Measurements from ENCODE around the gene PTPRN2. TPM values are rescaled to one million over a fixed set of nuclear protein-coding genes. Genes with fewer than 3 reads are reported as not detected.

The PTPRN2 gene
- total and polyA plus RNA-seq, 2 of the 8 experiments (the other 6 are each of a cell fraction or from before 2014, with no cell fraction given): 2.6 to 4.5 TPM

DNA sequence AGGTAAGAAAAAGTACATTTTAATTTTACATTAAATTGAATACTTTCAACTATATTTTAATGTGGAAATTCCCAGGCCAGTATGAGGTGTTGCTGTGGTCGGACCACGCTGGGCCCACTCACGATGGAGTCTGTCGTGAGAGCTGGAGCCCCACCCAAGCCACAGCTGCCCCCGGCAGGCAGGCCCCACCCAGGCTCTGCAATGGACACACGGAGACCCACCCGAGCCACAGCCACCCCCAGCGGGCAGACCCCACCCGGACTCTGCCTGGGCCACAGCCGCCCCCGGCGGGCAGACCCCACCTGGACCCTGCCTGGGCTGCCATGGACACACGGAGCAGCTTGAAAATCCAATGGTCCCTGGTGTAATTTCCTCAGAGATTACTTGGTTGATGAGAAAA, 141.3 kb downstream of the PTPRN2 start:
- FAIRE-seq (no peak), DNase-seq (ENCODE audit: low read depth in 1 of 2, low spot score in 2 of 2) (no peak)
- Histone ChIP-seq H2AK5ac (ENCODE audit: low read depth, low read length) (no peak overlapping the region), H4K91ac (replicated peaks; ENCODE audit: insufficient read length, low read length) (no peak overlapping the region), H2BK5ac (ENCODE audit: low read depth, low read length) (no peak overlapping the region), H4K8ac (ENCODE audit: extremely low read depth, insufficient read depth, low read length) (no peak overlapping the region), H3K9ac (replicated peaks in 1 of 4; ENCODE audit: extremely low read depth in 1 of 4, low read depth in 3 of 4, low read length in 3 of 4) (no peak overlapping the region), H3K18ac (ENCODE audit: extremely low read depth, low read length) (no peak overlapping the region), H3K4me3 (ENCODE audit: extremely low read depth in 1 of 4, insufficient read depth in 2 of 4, low read depth in 3 of 4, low read length in 4 of 4) (no peak overlapping the region), H2BK15ac (ENCODE audit: low read length) (no peak overlapping the region), H3K27me3 (replicated peaks in 1 of 4; ENCODE audit: control insufficient read depth in 3 of 4, extremely low read depth in 1 of 4, insufficient read depth in 3 of 4, low read length in 3 of 4) (no peaks in the 10 kb centered on the region), H2AFZ (ENCODE audit: low read length) (no peak overlapping the region), H3K79me1 (ENCODE audit: low read depth, low read length) (no peaks in the 10 kb centered on the region), H3K79me2 (ENCODE audit: control insufficient read depth in 1 of 2, insufficient read depth in 2 of 2, low read length in 2 of 2) (no peaks in the 10 kb centered on the region), H3K9me3 (ENCODE audit: insufficient read depth in 2 of 2, low read depth in 1 of 2, low read length in 1 of 2) (0 out of 4 replicates have a peak, but pooled peaks cover 0 to 3% of the 10 kb centered on the region in 2 experiments), H2BK12ac (ENCODE audit: low read depth, low read length) (no peak overlapping the region), H2BK120ac (replicated peaks; ENCODE audit: low read depth, low read length) (no peak overlapping the region), H3K23me2 (ENCODE audit: low read depth, low read length) (peaks cover 8% of the 10 kb centered on the region; the same call in 1 of the 2 replicates), H4K5ac (ENCODE audit: insufficient read length, low read depth, low read length) (no peak overlapping the region), H3K36me3 (ENCODE audit: control insufficient read depth in 2 of 4, insufficient read depth in 4 of 4, low read length in 3 of 4) (no peaks in the 10 kb centered on the region), H3K4ac (replicated peaks; ENCODE audit: insufficient read length, low read depth, low read length) (no peak overlapping the region), H3K14ac (ENCODE audit: insufficient read length) (no peak overlapping the region), H3K56ac (replicated peaks; ENCODE audit: insufficient read length, low read depth, low read length) (no peak overlapping the region), H4K20me1 (replicated peaks in 1 of 2; ENCODE audit: control insufficient read depth in 1 of 2, insufficient read depth in 2 of 2, low read length in 2 of 2) (no peaks in the 10 kb centered on the region), H3K23ac (ENCODE audit: insufficient read length) (no peak overlapping the region), H2BK20ac (ENCODE audit: low read length) (no peak overlapping the region), H3K4me1 (replicated peaks in 1 of 4; ENCODE audit: control insufficient read depth in 3 of 4, insufficient read depth in 4 of 4, low read length in 3 of 4) (peaks cover 0 to 12% (median 0%) of the 10 kb centered on the region in 4 experiments; a peak in 4 of 7 replicates), H3K27ac (ENCODE audit: low read depth, low read length) (no peak overlapping the region), H3K4me2 (ENCODE audit: insufficient read depth in 1 of 2, low read depth in 2 of 2, low read length in 2 of 2) (no peak overlapping the region)
- POLR2A ChIA-PET (ENCODE audit: partially characterized antibody): no interaction called here
- CTCF ChIA-PET (ENCODE audit: partially characterized antibody): interaction anchor here (1.0 to 1.5 kb wide), 8 partner anchors 9 to 201 kb away, joined by 3 to 6 read pairs (median 3); no protein-coding TSS in a partner anchor
- WGBS, 2 experiments (ENCODE audit: extremely low coverage in 1 of 2, insufficient coverage in 1 of 2, insufficient read length in 1 of 2, insufficient replicate concordance in 2 of 2, low coverage in 1 of 2, low lambda C conversion rate in 2 of 2, missing lambda C conversion rate in 1 of 2): 92% methylated on average over 13 of the region's 13 CpGs; no CpG with 5 or more reads in 1 of the 2 experiments
- no peak for TF ChIP-seq JUN (IDR thresholded peaks at IDR 0.05; ENCODE audit: low read depth, low read length)
- TF ChIP-seq JUND (IDR thresholded peaks at IDR 0.05; ENCODE audit: low read length): no peak
- no peak for TF ChIP-seq POLR2A (IDR thresholded peaks at IDR 0.05; ENCODE audit: control extremely low read depth in 1 of 2, low read depth in 2 of 2, low read length in 2 of 2)
- TF ChIP-seq NRF1 (IDR thresholded peaks at IDR 0.05; ENCODE audit: low read depth, low read length): no peak
- TF ChIP-seq, protein P1, sequence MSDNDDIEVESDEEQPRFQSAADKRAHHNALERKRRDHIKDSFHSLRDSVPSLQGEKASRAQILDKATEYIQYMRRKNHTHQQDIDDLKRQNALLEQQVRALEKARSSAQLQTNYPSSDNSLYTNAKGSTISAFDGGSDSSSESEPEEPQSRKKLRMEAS (IDR thresholded peaks at IDR 0.05): no peak
- TF ChIP-seq KDM4A (IDR thresholded peaks at IDR 0.05; ENCODE audit: low read depth, low read length, severe bottlenecking): no peak
- no peak for TF ChIP-seq SAP30 (IDR thresholded peaks at IDR 0.05; ENCODE audit: insufficient read depth, insufficient replicate concordance, low read length)
- TF ChIP-seq RNF2 (IDR thresholded peaks at IDR 0.05; ENCODE audit: borderline replicate concordance, low read depth, low read length, missing control alignments, poor library complexity, severe bottlenecking): no peak
- TF ChIP-seq CBX8 (IDR thresholded peaks at IDR 0.05; ENCODE audit: borderline replicate concordance, low read depth, low read length): no peak
- TF ChIP-seq CHD2 (IDR thresholded peaks at IDR 0.05; ENCODE audit: low read length): no peak
- TF ChIP-seq ZNF274 (IDR thresholded peaks at IDR 0.05; ENCODE audit: borderline replicate concordance, extremely low read depth, low read length): no peak
- TF ChIP-seq FOSL1 (IDR thresholded peaks at IDR 0.05; ENCODE audit: insufficient read depth, low read depth, low read length): no peak
- TF ChIP-seq NANOG (IDR thresholded peaks at IDR 0.05; ENCODE audit: insufficient read depth, low read depth, low read length, poor library complexity, severe bottlenecking): no peak
- TF ChIP-seq SIRT6 (IDR thresholded peaks at IDR 0.05; ENCODE audit: low read length): no peak

Measured in H1 (cell line).